Activated naive CD8-positive, alpha-beta T cell treated with anti-CD3 and anti-CD28 coated beads for 36 hours (primary cell): Measurements from ENCODE around the gene LRTM2. TPM values are rescaled to one million over a fixed set of nuclear protein-coding genes. Genes with fewer than 3 reads are reported as not detected.

Source experiments
- DNase-seq: peaks from one replicate; pipeline ENCODE4 v3.0.0; 2021
- H3K27ac Mint-ChIP-seq: one replicate; pipeline ENCODE4 v1.8.0; 2022; ENCODE audit warnings: mild to moderate bottlenecking, moderate library complexity, mixed read lengths
- H3K27me3 Mint-ChIP-seq: one replicate; pipeline ENCODE4 v1.8.0; 2022; ENCODE audit warnings: mild to moderate bottlenecking, mixed read lengths
- H3K36me3 Mint-ChIP-seq: one replicate; pipeline ENCODE4 v1.8.0; 2021; ENCODE audit warnings: mild to moderate bottlenecking, mixed read lengths
- H3K4me1 Mint-ChIP-seq: one replicate; pipeline ENCODE4 v1.8.0; 2021; ENCODE audit warnings: mixed read lengths
- H3K4me3 Mint-ChIP-seq: one replicate; pipeline ENCODE4 v1.8.0; 2022; ENCODE audit warnings: mild to moderate bottlenecking, moderate library complexity, mixed read lengths
- H3K9me3 Mint-ChIP-seq: one replicate; pipeline ENCODE4 v1.8.0; 2022; ENCODE audit warnings: mixed read lengths
- total RNA-seq, 2 experiments: library from RNA; stranded (reverse); gene quantifications; one replicate each; pipeline ENCODE4 v1.2.3, GENCODE V29; 2021

The LRTM2 gene
- total RNA-seq, 2 experiments from 2014 or later = not detected

DNA sequence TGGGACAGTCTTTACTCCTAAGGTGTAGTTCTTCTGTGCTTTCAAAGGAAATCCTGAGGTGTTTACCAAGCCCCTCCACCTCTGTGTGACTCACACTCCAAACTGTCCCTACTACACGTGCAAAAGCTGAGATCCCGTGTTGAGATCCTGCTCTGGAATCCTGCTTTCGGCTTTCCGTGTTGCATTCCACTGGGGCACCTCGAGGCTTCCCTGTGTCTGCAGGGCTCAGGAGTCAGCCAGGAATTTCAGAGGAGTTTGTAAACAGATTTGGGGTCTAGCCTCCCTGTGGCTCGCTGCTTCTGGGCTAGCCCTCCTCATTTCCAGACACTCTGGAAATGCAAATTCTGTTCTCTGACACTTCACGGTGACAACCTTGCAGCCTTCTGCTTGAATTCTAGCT, 49.7 kb downstream of the LRTM2 start:
- Mint-ChIP-seq H3K9me3 (no peaks in the 10 kb centered on the region), H3K27me3 (peaks cover 29% of the 10 kb centered on the region), H3K4me3 (no peak overlapping the region), H3K36me3 (no peaks in the 10 kb centered on the region), H3K27ac (no peak overlapping the region), H3K4me1 (no peaks in the 10 kb centered on the region)
- DNase-seq = no peak

DNA sequence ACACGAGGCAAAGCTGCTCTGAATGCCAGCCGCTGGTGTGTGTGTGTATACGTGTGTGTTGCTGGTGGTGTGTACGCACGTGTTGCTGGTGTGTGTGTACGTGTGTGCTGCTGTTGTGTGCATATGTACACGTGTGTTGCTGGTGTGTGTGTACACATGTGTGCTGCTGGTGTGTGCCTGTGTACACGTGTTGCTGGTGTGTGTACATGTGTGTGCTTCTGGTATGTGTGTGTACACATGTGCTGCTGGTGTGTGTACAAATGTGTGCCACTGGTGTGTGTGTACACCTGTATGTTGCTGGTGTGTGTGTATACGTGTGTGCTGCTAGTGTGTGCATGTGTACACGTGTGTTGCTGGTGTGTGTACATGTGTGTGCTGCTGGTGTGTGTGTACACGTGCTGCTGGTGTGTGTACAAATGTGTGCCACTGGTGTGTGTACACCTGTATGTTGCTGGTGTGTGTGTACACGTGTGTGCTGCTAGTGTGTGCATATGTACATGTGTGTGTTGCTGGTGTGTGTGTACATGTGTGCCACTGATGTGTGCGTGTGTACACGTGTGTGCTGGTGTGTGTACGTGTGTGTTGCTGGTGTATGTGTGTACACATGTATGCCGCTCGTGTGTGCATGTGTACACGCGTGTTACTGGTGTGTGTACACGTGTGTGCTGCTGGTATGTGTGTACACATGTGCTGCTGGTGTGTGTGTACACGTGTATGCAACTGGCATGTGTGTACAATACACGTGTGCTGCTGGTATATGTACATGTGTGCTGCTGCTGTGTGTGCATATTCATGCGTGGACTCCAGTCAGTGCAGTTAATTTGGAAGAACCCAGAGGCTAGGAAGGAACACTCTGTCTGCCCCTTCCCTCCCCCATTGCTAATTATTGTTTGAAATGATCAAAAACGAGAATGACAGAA, 50.9 kb downstream of the LRTM2 start:
- Mint-ChIP-seq H3K4me3 (no peak overlapping the region), H3K9me3 (no peaks in the 10 kb centered on the region), H3K4me1 (no peaks in the 10 kb centered on the region), H3K27me3 (peaks cover 20% of the 10 kb centered on the region), H3K27ac (no peak overlapping the region), H3K36me3 (no peaks in the 10 kb centered on the region)
- DNase-seq = no peak

DNA sequence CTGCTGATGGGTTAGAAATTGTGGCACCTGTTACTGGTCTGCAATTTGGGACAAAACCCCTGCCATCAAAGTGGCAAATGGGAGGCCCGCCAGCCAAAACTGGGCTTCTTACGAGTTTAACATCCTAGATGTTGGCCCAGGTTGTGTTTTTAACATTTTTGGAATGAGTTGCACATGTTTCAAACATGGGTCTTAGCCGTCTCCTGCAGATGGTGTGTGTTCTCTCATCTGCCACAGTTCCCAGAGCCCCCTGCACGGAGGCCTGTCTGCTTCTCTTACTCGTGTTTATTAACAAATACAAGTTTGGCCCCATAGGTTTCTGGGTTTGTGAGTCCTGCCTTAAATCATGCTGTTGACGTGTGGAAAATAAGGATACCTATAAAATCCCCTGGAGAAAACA, 51.6 kb downstream of the LRTM2 start:
- no peak for DNase-seq
- Mint-ChIP-seq H3K9me3 (no peaks in the 10 kb centered on the region), H3K4me3 (no peak overlapping the region)

DNA sequence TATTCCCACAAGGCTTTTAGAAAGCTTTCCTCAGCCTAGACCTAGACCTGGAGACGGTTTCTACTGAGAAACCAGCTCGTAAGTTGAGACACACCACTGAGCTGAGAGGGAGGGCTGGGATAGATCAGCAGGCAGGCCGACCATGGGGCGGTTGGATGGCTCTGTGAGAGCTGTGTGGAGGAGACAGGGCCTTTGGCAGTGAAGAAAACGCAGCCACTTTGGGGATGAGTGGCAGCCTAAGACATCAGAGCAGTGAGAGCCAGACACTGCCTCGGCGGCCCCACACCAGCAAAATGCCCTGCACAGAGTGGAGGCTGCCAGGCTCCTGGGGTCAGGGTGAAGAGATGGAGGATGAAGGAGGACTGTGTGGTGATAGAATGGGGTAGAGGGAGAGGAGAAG, 52.1 kb downstream of the LRTM2 start:
- Mint-ChIP-seq H3K27me3 (peaks cover 10% of the 10 kb centered on the region), H3K9me3 (no peaks in the 10 kb centered on the region), H3K27ac (no peak overlapping the region), H3K36me3 (no peaks in the 10 kb centered on the region), H3K4me3 (no peak overlapping the region), H3K4me1 (no peaks in the 10 kb centered on the region)
- DNase-seq = no peak

More for the DNA sequence above, 51.6 kb downstream of the LRTM2 start:
- H3K27ac Mint-ChIP-seq = no peak overlapping the region
- peaks cover 14% of the 10 kb centered on the region for H3K27me3 Mint-ChIP-seq
- H3K4me1 Mint-ChIP-seq = no peaks in the 10 kb centered on the region
- H3K36me3 Mint-ChIP-seq = no peaks in the 10 kb centered on the region

DNA sequence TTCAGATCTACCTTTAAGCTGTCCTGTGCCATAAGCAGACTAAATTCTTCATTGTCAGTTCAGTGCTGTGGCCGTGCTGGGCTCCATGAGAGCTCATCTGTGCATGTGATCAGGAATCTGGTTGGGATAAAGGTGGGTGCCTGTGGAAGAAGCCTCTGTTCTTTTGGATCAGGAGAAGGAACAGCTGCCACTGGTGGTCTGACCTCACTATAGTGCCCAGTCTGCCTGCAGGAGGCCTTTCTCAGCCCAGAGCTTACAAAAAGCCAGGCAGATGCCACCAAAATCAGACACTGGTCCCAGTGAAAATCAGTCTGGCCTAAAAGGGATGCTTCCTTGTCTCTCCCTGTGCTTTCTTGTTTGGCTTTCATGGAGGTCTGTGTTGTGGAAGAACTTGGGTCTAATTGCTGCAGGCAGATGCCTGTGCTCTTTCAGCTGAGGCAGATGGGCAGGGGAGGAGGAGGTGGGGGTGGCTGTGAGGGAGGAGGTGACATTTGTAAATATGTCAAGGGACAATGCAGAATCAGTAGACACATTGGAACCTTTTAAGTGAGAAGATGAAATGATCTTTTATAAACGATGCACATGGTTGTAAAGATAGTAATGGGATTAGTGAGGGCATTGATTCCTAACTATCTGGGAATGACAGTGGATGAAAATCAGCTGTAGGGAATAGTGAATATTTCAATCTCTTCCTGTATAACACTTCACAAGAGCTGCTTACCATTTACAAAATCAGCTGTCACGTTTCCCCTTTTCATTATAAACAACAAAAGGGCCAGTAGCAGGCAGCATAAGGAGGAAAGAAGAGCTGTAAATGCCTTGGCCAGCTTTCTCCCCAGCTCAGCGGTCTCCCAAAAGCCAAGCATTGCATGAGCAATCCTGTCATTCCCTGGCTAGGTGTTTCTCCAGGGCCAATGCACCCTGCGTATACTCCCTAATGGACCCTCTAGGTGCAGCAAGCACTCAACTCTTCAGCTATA, 53.5 kb downstream of the LRTM2 start:
- no peaks in the 10 kb centered on the region for H3K4me1 Mint-ChIP-seq

DNA sequence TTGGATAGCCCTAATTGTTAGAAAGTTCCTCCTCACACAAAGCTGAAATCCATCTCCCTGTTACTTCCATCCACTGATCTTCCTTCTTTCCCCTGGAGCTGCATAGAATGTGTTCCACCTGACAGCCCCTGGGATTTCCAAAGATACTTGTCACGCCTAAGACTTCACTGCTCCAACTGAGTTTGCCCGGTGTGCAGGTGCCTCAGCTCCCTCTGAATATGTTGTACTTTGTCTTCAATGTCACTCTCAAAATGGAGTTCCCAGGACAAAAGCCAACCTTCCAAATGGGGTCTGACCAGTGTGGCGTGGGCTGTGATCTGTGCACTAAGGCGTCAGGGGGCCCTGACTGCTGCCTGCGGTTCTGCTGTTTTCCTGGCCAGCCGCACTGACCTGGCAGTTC, 55.2 kb downstream of the LRTM2 start:
- Mint-ChIP-seq H3K9me3 (no peaks in the 10 kb centered on the region), H3K36me3 (no peaks in the 10 kb centered on the region), H3K27ac (no peak overlapping the region), H3K4me3 (no peak overlapping the region), H3K4me1 (no peaks in the 10 kb centered on the region), H3K27me3 (no peaks in the 10 kb centered on the region)
- no peak for DNase-seq

More for the DNA sequence above, 53.5 kb downstream of the LRTM2 start:
- Mint-ChIP-seq H3K4me3 (no peak overlapping the region), H3K36me3 (no peaks in the 10 kb centered on the region), H3K9me3 (no peaks in the 10 kb centered on the region), H3K27ac (no peak overlapping the region), H3K27me3 (peaks cover 6% of the 10 kb centered on the region)
- DNase-seq = no peak

DNA sequence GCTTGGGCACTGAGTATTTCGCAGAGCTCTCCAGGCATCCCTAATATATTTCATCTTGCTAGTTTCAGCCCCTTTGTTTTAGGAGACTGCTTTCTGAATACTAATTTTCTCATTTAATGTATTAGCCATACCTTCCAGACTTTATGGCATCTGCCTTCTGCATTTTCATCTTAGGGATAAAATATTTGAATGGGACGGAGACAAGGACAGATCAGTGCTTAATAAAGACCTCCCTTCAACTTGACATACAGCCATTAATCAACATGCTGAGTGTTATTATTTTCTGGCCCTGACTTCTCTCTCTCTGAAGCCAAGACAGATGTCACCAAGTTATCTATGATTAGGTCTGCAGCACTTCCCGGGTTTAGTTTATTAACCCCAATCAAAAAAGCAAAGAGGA, 55.7 kb downstream of the LRTM2 start:
- Mint-ChIP-seq H3K27ac (no peak overlapping the region), H3K9me3 (no peaks in the 10 kb centered on the region), H3K4me3 (no peak overlapping the region), H3K36me3 (no peaks in the 10 kb centered on the region), H3K27me3 (no peaks in the 10 kb centered on the region), H3K4me1 (no peaks in the 10 kb centered on the region)
- no peak for DNase-seq

DNA sequence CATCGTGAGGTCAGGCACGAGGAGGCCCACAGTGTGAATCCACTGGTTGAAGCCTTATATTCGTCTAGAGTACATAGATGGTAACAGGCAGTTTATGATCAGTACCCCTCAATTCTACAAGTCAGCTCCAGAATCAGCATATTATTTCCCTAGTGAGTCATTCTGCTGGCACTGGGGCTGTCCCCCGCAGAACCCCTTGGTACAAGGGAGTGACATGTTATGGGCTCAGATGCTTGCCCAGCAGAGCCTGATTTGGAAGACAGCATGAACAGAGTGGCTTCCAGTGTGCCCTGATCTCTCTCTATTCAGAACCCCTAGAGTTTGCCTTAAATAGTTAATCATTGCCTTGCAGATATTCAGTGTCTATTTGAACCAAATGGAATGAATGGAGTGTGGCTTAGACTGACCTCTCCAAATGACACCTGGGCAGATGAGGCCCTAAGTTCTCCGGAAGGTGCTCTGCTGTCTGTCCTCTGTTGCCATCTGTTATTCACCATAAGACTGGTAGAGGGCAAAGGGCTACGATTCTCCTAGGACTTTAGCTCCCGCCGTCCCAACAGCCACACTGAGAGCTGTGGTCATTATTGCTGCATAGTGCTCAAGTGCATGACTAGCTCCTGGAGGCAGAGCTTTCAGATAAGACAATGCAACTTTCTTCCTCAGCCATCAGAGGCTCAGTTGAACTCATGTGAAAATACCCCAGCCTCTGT, 57.0 kb downstream of the LRTM2 start:
- no peak for DNase-seq
- Mint-ChIP-seq H3K27me3 (no peaks in the 10 kb centered on the region), H3K9me3 (no peaks in the 10 kb centered on the region), H3K4me1 (no peaks in the 10 kb centered on the region), H3K36me3 (no peaks in the 10 kb centered on the region), H3K4me3 (no peak overlapping the region), H3K27ac (no peak overlapping the region)

DNA sequence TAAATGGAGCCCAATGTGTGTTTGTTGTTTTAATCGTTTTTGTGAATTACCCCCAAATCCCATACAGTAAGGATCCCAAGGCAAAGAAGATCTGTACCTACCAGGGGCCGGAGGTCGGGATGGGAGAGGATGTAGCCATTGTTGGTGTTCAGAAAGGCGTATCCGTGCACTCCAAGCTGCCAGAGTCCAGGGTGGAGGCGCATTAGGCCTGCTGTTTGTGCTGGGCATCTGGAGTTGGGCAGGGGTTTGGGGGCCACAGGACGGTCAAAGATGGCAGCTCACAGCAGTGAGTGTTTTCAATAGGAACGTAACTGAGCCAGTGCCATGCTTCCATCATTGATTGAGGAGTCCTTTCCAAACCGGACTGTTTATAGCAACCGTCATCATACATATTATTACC, 57.8 kb downstream of the LRTM2 start:
- DNase-seq = no peak
- no peaks in the 10 kb centered on the region for H3K4me1 Mint-ChIP-seq
- H3K27ac Mint-ChIP-seq = no peak overlapping the region
- no peak overlapping the region for H3K4me3 Mint-ChIP-seq
- H3K27me3 Mint-ChIP-seq = no peaks in the 10 kb centered on the region
- no peaks in the 10 kb centered on the region for H3K9me3 Mint-ChIP-seq
- H3K36me3 Mint-ChIP-seq = no peaks in the 10 kb centered on the region

DNA sequence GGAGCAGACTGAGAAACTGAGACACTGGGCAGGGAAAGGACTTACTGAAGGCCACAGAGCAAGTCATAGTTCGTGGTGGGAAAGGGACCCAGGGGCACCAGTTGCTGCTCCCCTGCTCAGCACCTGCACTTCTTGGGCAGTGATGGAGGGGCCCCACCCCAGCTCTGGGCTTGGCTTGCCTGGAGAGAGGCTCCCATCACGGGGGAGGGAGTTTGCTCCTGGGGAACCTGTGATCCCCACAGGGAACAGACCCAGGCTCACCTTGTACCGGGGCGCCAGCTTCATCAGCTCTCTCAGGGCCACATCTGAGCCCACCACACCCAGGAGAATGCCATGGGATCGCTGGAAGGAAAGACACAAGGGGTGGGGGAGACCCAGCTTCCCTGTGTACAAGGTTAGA, 58.3 kb downstream of the LRTM2 start:
- H3K36me3 Mint-ChIP-seq = no peaks in the 10 kb centered on the region

DNA sequence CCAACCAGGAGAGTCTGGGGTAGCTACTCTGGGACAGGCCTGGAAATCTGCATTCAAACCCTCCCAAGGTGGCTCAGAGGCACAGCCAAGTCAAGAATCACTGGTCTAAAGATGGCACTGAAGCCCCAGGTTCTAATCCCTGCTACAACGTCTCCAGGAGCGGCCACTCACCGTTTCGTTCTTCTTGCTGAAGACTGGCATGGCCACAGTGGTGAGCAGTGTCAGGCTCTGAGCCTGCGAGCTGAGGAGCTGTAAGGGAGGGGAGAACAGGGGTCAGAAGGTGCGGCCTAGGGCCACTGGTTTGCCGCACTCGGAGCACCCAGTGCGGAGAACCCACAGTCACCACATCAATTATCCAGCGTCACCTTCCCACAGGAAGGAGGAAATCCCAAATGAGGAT, 59.3 kb downstream of the LRTM2 start:
- Mint-ChIP-seq H3K27ac (no peak overlapping the region), H3K4me1 (no peaks in the 10 kb centered on the region), H3K4me3 (no peak overlapping the region), H3K36me3 (no peaks in the 10 kb centered on the region), H3K27me3 (no peaks in the 10 kb centered on the region), H3K9me3 (no peaks in the 10 kb centered on the region)
- DNase-seq = no peak

More for the DNA sequence above, 58.3 kb downstream of the LRTM2 start:
- H3K27ac Mint-ChIP-seq = no peak overlapping the region
- H3K9me3 Mint-ChIP-seq = no peaks in the 10 kb centered on the region
- H3K4me3 Mint-ChIP-seq = no peak overlapping the region
- H3K4me1 Mint-ChIP-seq = no peaks in the 10 kb centered on the region
- no peaks in the 10 kb centered on the region for H3K27me3 Mint-ChIP-seq
- DNase-seq = no peak

DNA sequence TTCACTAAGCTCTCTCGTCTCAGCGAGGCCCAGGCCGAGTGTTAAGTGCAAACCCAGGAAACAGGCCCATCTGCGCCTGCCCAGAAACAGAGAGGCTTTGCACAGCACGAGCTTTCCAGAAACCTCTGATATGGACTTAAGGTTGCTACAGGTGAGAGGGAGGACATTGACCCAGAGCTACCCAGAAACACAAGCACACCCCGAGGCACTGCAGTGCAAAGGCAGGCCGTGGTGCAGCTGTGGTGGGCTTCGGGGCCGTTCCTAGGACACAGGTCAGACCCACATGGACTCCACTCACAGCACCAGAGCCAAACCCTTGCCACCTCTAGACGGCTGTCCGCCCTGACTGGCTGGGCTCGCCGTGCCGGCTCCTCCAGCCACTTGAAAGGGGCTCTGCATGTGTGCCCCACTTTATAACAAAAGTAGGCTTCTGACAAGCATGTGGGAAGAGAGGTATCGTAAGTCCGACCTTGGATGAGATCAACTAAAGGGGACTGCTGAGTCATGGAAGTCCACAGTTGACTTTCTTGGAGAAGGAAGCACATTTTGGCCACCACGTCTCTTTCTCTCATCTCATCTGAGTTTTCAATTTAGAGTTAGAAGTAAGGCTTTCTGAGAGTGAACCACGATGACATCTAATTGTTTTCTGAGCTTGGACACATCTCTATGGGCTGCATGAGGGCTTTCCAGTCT, 59.9 kb downstream of the LRTM2 start:
- Mint-ChIP-seq H3K4me3 (no peak overlapping the region), H3K4me1 (no peaks in the 10 kb centered on the region), H3K27ac (no peak overlapping the region), H3K27me3 (no peaks in the 10 kb centered on the region), H3K9me3 (no peaks in the 10 kb centered on the region), H3K36me3 (no peaks in the 10 kb centered on the region)
- DNase-seq = no peak

DNA sequence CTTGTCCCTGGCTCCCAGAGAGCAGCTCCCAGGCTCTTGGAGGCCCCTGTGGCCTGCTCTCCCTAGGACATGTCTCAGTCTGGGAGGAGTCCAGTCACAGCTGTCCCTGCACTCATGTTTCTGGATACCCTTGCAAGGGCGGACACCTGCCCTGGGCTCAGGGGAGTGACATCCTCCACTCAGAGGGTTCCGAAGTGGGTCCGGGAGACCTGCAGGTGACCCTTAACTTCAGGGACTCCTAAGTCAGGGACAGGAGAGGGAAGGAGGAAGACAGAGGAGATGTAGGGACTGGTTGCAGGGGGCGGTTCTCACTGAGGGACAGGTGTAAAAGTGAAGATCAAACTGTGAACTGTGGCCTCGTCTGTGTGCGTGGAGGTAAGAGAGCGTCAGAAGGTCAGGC, 60.5 kb downstream of the LRTM2 start:
- H3K36me3 Mint-ChIP-seq = no peaks in the 10 kb centered on the region
- H3K4me3 Mint-ChIP-seq = no peak overlapping the region
- no peaks in the 10 kb centered on the region for H3K4me1 Mint-ChIP-seq
- H3K9me3 Mint-ChIP-seq = no peaks in the 10 kb centered on the region
- no peak overlapping the region for H3K27ac Mint-ChIP-seq
- no peaks in the 10 kb centered on the region for H3K27me3 Mint-ChIP-seq
- no peak for DNase-seq

DNA sequence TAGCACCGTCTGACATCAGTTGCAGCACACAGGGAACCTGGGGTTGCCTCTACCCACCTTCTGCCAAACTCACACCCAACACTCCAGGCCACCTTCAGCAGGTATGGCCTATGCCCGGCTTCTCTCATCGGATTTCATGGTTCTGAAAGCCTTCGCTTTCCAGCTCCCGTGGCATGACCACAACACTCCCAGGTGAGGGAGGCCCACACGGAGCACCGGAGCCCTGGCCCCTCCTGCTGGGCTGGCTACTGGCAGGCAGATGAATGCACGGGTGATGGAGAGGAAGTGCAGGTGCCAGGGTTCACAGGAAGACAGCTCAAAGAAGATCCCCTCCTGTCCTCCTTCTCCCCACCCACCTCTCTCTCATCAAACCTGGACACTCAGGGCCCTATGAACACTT, 60.9 kb downstream of the LRTM2 start:
- H3K27me3 Mint-ChIP-seq = no peaks in the 10 kb centered on the region
- no peaks in the 10 kb centered on the region for H3K36me3 Mint-ChIP-seq
- DNase-seq = no peak
- H3K4me1 Mint-ChIP-seq = no peaks in the 10 kb centered on the region
- no peak overlapping the region for H3K27ac Mint-ChIP-seq
- H3K9me3 Mint-ChIP-seq = no peaks in the 10 kb centered on the region
- no peak overlapping the region for H3K4me3 Mint-ChIP-seq
